Measurements from ENCODE around the gene BRSK2.

GRCh38 chr11:1372660-1373059 is 17.1 kb upstream of the BRSK2 start:
- TF ChIP-seq CTCF (IDR thresholded peaks at IDR 0.05), result no peak
- no peak for TF ChIP-seq POLR2A (IDR thresholded peaks at IDR 0.05)
